GM10266 (cell line): ENCODE results near the gene VWA7.

Experiments
- DNase-seq: peaks from one replicate; pipeline ENCODE4 v3.0.0; 2012; ENCODE audit errors: extremely low spot score
- CTCF ChIP-seq: IDR thresholded peaks from 2 replicates; pipeline ENCODE4 v1.5.1; 2012; ENCODE audit warnings: mild to moderate bottlenecking, low read depth; ENCODE audit not compliant: control insufficient read depth, insufficient read depth; ENCODE audit errors: missing control alignments

The VWA7 gene

DNA sequence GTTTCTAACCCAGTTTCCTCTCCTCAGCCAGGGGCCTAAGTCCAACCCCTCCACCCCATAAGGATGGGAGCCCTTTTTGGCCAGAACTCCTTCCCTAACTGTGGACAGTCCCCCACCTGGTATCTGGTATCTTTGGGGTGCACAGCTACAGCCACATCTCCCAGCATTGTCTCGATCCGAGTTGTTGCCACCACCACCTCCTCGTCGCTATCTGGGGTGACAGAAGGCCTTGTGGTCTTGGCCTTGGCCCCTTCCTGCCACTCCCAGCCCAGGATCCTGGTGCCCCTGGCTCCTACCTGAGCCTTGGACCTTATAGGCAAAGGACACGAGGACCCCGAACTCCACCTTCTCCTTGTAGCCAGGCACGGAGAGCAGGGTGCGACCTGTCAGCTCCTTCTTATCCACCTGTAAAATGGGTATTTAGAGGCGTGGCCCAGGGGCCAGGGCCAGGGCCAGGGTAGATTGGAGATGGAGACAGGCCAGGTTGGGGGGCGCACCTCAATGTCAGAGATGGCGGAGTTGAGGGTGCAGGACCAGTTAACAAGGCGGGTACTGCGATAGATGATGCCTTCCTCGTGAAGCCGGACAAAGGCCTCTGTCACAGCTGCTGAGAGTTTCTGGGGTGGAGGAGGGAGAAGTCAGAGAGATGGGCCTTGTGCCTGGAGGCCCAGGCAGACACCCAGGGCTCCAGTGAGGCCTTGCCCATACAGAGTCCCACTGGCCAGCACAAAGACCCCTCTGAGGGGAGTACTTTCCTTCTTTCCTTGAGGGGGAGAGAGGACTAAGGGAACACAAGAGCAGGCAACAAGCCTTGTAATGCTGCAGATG lies 7.2 kb upstream of the VWA7 start:
- no peak for TF ChIP-seq CTCF
- DNase-seq: no peak

GRCh38 chr6:31782126-31782855 lies 5.2 kb upstream of the VWA7 start:
- no peak for TF ChIP-seq CTCF
- no peak for DNase-seq

GRCh38 chr6:31781244-31782125 lies 4.4 kb upstream of the VWA7 start:
- TF ChIP-seq CTCF: no peak
- no peak for DNase-seq

DNA sequence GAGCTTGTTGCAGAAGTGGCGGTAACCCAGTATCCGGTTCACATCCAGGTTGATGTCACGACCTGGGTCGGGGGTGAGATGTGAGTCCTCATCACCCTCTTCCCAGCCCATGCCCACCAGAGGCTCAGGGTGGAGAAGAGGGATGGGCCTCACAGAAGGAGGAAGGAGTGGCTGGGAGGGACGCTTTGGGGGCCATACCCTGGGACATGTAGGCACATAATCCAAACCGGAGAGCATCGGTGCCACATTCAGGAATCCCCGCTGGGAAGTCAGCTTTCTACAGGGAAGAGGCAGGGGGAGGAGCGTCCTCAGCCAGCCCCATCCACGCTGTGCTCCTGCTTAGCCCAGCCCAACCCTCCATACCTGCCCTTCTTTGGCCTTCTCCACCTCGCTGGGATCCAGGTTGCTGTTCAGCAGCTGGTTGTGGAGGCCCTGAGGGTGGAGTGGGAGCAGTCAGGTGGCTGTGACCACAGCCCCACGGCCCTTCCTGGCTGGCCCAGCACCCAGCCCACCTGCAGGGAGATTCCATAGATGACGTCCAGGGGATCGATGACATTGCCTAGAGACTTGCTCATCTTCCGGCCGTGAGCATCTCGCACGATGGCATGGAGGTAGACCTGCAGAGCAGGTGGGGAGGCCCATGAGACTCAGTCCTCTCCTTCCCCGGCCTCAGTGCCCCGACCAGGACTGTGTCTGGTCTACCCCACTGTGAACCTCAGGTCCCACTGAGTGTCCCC lies 3.5 kb upstream of the VWA7 start:
- no peak for DNase-seq
- TF ChIP-seq CTCF: no peak

DNA sequence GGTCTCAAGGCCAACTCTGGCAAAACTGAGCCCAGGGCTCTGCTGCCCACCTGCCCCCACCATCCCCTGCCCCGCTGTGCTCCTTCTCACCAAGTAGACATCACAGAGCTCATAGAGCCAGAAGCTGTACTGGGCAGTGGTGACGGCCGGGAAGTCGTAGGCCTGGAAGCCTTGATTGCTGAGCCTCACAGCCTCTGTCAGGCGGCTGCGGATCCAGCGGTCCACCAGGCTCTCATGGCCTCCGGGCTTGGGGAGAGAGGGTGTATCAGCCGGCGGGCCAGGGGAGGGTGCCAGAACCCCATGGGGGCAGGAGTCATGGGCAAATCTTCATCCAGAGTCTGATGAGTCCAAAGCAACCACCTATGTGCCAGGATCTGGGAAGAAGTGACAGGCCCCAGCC lies 2.8 kb upstream of the VWA7 start:
- TF ChIP-seq CTCF: no peak
- DNase-seq: no peak

GRCh38 chr6:31778999-31779885 lies 2.1 kb upstream of the VWA7 start:
- no peak for TF ChIP-seq CTCF
- DNase-seq: no peak
